Pancreas (tissue), 10 donors: ENCODE data around the gene PEX14. TPM values are rescaled to one million over a fixed set of nuclear protein-coding genes. Genes with fewer than 3 reads are reported as not detected.
A peak's percentile ranks its signal among the peaks of the same experiment; 100 is the strongest.
"Not testable (repeated sequence)": the region's sequence is repeated elsewhere in the genome, so short reads cannot be mapped to it uniquely, and the experiment has no call there.

Source experiments
- ATAC-seq, 4 donors: fragments of 200-7000 bp; cut with Tn5 transposase; one replicate each; pipeline versions ENCODE4 v1.8.0 to v1.9.1; 2020; ENCODE audit warnings: mild to moderate bottlenecking in 4 of 4, moderate library complexity in 4 of 4
- DNase-seq, 6 donors: peaks; one replicate each; pipeline ENCODE4 v3.0.0-alpha.2; 2020
- FAIRE-seq: peaks from 2 replicates; lab custom pipeline; 2012; peaks lifted over from hg19 to GRCh38; lab: Jason Lieb, UNC
- H3K27ac ChIP-seq, 4 donors: fragments of 200-600 bp; sonication (generic); 1 replicate in 3 of 4; 2 replicates in 1 of 4; pipeline versions ENCODE4 v1.5.0 to v1.8.0; 2020
- H3K27me3 ChIP-seq, 4 donors: fragments of 200-600 bp; one replicate each; pipeline ENCODE4 v1.8.0; 2021
- H3K36me3 ChIP-seq, 3 donors: fragments of 200-600 bp; sonication (generic) in 1 of 3; one replicate each; pipeline versions ENCODE4 v1.5.0 to v1.8.0; 2020 to 2021
- H3K4me1 ChIP-seq, 3 donors: fragments of 200-600 bp; one replicate each; pipeline ENCODE4 v1.8.0; 2021
- H3K4me3 ChIP-seq, 4 donors: fragments of 200-600 bp; sonication (generic) in 2 of 4; one replicate each; pipeline versions ENCODE4 v1.5.0 to v1.8.0; 2020 to 2021
- H3K9me3 ChIP-seq, 4 donors: fragments of 200-600 bp; one replicate each; pipeline ENCODE4 v1.8.0; 2021
- CTCF ChIP-seq, 4 donors: fragments of 200-600 bp; sonication (generic) in 3 of 4; IDR thresholded peaks; one replicate each; pipeline versions ENCODE4 v1.5.0 to v1.8.0; 2021; ENCODE audit warnings: antibody characterized with exemption in 4 of 4
- WGBS, 2 donors: extraction: QIAGEN DNeasy Blood & Tissue Kit; methylation state at CpG; one replicate each; pipeline ENCODE4 v1.1.7; 2013; 5-methylcytosine and 5-hydroxymethylcytosine counted together
- intact Hi-C, 3 donors: fragments of 100-400 bp; cut with DNase I; formaldehyde crosslinking; loops; one replicate each; pipeline versions ENCODE4 v1.11.1 to v1.14.2; 2022
- polyA plus RNA-seq, 2 donors: library from polyadenylated mRNA; stranded (reverse); fragments of 200-250 nt; gene quantifications; one replicate each; pipeline ENCODE4 v1.2.3, GENCODE V29; 2013
- total RNA-seq, 6 donors: library from RNA; stranded (reverse); fragmentation: NEBNext Ultra II Directional in 4 of 6; extraction: Animal tissue kit (Norgen Biotek cat#: 25700) in 4 of 6; gene quantifications; one replicate each; pipeline versions ENCODE4 v1.2.1 to v1.2.4, GENCODE V29; 2021 to 2023
- donor health status: healthy with polysubstance abuse.
- donor health status: DM: no; HTN: no; CAD: no; lungs with moderate emphysema.
- donor health status: DM: no; HTN: no; CAD: no.
- donor health status: control.
- donor health status: control.
- donor health status: Bipolar disorder and iron deficiency.
- donor health status: DM: yes; HTN: yes; CAD: no.
- donor health status: DM: no; HTN: no; CAD: no.
- donor health status: DM: no; HTN: no; CAD: no.
- donor health status: DM: yes; HTN: yes; CAD: no.

Gene PEX14
- 10 to 100 TPM in 1 of 6 donors, 1 to 10 TPM in 5; 6.0 to 10.3 (median 7.9) TPM for total RNA-seq
- polyA plus RNA-seq, result 10 to 100 TPM; 11.9 to 12.8 TPM

DNA sequence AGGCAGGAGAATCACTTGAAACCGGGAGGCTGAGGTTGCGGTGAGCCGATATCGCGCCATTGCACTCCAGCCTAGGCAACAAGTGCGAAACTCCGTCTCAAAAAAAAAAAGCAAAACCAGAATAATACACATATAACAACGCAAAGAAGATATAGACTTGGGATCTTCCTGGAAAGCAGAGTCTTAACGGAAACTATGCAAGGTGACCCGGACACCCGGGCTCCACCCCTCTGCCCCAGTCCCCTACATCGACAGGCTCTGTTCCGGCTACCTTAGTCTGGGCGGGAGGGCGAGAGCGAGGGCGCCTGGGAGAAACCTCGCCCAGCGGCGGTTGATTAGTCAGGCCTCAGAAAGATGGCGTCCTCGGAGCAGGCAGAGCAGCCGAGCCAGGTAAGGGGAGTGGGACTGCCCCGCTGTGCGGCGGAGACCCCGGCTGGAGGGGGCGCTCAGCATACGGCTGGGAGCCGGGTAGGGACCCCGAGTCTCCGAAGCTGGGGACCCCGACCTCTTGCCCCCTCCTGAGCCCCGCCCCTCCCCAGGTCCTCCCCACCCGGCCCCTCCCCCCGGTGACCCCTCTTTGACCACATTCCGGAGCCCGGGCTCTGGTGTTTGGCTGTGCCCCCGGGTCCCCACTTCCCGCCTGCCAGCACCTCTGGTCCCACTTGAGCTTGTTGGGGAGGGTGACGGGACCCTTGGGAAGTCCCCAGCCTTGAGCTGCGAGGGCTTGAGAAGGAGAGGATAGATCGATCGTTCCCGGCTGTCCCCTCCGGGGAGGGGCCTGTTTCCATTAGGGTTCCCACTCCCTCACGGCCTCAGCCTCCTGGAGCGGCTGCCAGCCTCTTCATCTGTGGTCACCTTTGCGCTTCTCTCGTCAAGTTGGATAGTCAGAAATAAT, at the start of gene PEX14:
Gene PEX14, plus strand, starts transcription at position 338 of the 895 bp plus-strand sequence. Its CDS starts 17 bp downstream, at position 355.
- 9 to 13% methylated on average over 37 to 50 of the region's 50 CpGs for WGBS, 2 donors
- ATAC-seq (peak; percentile 86 to 92 (median 90)), FAIRE-seq (no peak), DNase-seq (peak; percentile 84 to 95 (median 86))
- Histone ChIP-seq H3K27ac (peak within 1 kb of the TSS; percentile 39 to 74 (median 62)), H3K4me1 (peaks cover 7 to 19% (median 16%) of the 10 kb centered on the region in 3 donors), H3K9me3 (no peaks in the 10 kb centered on the region), H3K36me3 (no peaks in the 10 kb centered on the region), H3K4me3 (peak within 1 kb of the TSS; percentile 72 to 94 (median 89)), H3K27me3 (no peaks in the 10 kb centered on the region)
- intact Hi-C loops, result no loop called here
- TF ChIP-seq CTCF (IDR thresholded peaks at IDR 0.05), result no peak

GRCh38 chr1:10425826-10426534, 48.8 kb upstream of the PEX14 start:
- FAIRE-seq, H3K4me3 ChIP-seq, H3K27ac ChIP-seq, H3K36me3 ChIP-seq, DNase-seq, H3K4me1 ChIP-seq, ATAC-seq, H3K27me3 ChIP-seq, H3K9me3 ChIP-seq: not testable (repeated sequence)
- WGBS, 2 donors, result 80 to 85% methylated on average over 19 to 20 of the region's 21 CpGs
- intact Hi-C loops, result loop anchor here in 2 of 3 donors (5.0 kb wide), 1 partner anchor 49 kb away; no protein-coding TSS in a partner anchor

DNA sequence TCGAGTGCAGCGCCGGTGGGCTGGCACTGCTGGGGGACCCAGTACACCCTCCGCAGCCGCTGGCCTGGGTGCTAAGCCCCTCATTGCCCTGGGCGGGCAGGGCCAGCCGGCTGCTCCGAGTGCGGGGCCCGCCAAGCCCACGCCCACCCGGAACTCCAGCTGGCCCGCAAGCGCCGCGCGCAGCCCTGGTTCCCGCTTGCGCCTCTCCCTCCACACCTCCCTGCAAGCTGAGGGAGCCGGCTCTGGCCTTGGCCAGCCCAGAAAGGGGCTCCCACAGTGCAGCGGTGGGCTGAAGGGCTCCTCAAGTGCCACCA, 48.3 kb upstream of the PEX14 start:
- H3K27ac ChIP-seq, H3K27me3 ChIP-seq, H3K9me3 ChIP-seq, H3K36me3 ChIP-seq, H3K4me3 ChIP-seq, H3K4me1 ChIP-seq, FAIRE-seq, ATAC-seq, DNase-seq: not testable (repeated sequence)
- WGBS, 2 donors, result 90 to 95% methylated on average over 3 to 20 of the region's 21 CpGs
- intact Hi-C loops, result loop anchor here in 2 of 3 donors (5.0 kb wide), 1 partner anchor 49 kb away; no protein-coding TSS in a partner anchor

DNA sequence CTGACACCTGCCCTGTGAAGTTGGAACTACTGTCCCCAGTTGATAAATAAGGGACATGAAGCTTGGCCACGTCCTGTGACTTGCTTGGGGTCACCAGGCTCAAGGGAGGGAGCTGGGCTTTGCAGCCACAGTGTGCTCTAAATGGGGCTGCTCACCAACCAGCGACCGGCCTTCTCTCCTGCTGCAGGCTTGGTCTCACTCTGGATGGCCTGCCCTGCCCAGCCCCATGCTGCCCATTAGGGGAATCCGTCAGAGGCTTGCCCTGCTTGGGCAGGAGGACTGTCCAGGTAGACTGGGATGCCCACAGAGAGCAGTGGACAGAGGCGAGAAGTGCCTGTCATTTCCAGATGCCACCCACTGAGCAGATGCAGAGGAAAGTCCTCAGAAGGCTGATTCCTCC, 45.8 kb upstream of the PEX14 start:
- no peak for TF ChIP-seq CTCF (IDR thresholded peaks at IDR 0.05)
- H3K36me3 ChIP-seq, result no peaks in the 10 kb centered on the region
- H3K4me3 ChIP-seq, result no peak overlapping the region
- WGBS, 2 donors, result 63 to 81% methylated on average over 5 of the region's 5 CpGs
- H3K27ac ChIP-seq, result no peak overlapping the region
- H3K9me3 ChIP-seq, result no peaks in the 10 kb centered on the region
- no peak for FAIRE-seq
- H3K4me1 ChIP-seq, result peaks cover 0 to 5% (median 5%) of the 10 kb centered on the region in 3 donors
- intact Hi-C loops, result loop anchor here in 2 of 3 donors (5.0 kb wide), 1 partner anchor 52 kb away; no protein-coding TSS in a partner anchor
- no peak for ATAC-seq
- no peak for DNase-seq
- H3K27me3 ChIP-seq, result no peaks in the 10 kb centered on the region

- Histone ChIP-seq H3K36me3 (no peaks in the 10 kb centered on the region), H3K27ac (peak overlapping the region in 1 of 4 donors; percentile 30), H3K27me3 (no peaks in the 10 kb centered on the region), H3K4me1 (peaks cover 0 to 5% (median 5%) of the 10 kb centered on the region in 3 donors), H3K9me3 (no peaks in the 10 kb centered on the region), H3K4me3 (peak overlapping the region; percentile 49 to 83 (median 59))
- no peak for FAIRE-seq
- TF ChIP-seq CTCF (IDR thresholded peaks at IDR 0.05), result no peak
- no peak for DNase-seq
- ATAC-seq, result peak in 1 of 4 donors; percentile 1
- intact Hi-C loops, result loop anchor here in 2 of 3 donors (5.0 kb wide), 2 partner anchors 53 to 62 kb away; no protein-coding TSS in a partner anchor
- WGBS, 2 donors, result 13 to 14% methylated on average over 16 of the region's 16 CpGs
These were observed 44.9 kb upstream of the PEX14 start for GRCh38 chr1:10429868-10430215.
